OCI-LY1 (cell line): ENCODE results near the gene ATG4D.
A peak's percentile ranks its signal among the peaks of the same experiment; 100 is the strongest.

Experiments
- H2AFZ ChIP-seq: fragments of 200-600 bp; sonication (generic), shearing (Covaris generic); 2 replicates; pipeline ENCODE4 v1.6.0; 2014; ENCODE audit warnings: antibody characterized with exemption, mild to moderate bottlenecking, low read length
- H3F3A ChIP-seq: fragments of 200-600 bp; sonication (generic), shearing (Covaris generic); 2 replicates; pipeline ENCODE4 v1.6.0; 2014; ENCODE audit warnings: mild to moderate bottlenecking, antibody characterized with exemption, low read length, moderate library complexity; ENCODE audit not compliant: insufficient read depth
- H3K27ac ChIP-seq: fragments of 200-600 bp; sonication (generic); 2 replicates; pipeline ENCODE4 v1.5.1; 2014; ENCODE audit warnings: low read length, mixed run types, mild to moderate bottlenecking, low read depth; ENCODE audit not compliant: poor library complexity, severe bottlenecking
- H3K27me3 ChIP-seq: fragments of 200-600 bp; sonication (generic); 2 replicates; pipeline ENCODE4 v1.6.0; 2014; ENCODE audit warnings: antibody characterized with exemption, mild to moderate bottlenecking, low read length, moderate library complexity; ENCODE audit not compliant: insufficient read depth
- H3K36me3 ChIP-seq: fragments of 200-600 bp; sonication (generic); 2 replicates; pipeline ENCODE4 v1.6.1; 2014; ENCODE audit warnings: mild to moderate bottlenecking, antibody characterized with exemption, low read length, moderate library complexity, mixed read lengths; ENCODE audit not compliant: insufficient read depth
- H3K4me1 ChIP-seq: fragments of 200-600 bp; sonication (generic); 2 replicates; pipeline ENCODE4 v1.5.1; 2014; ENCODE audit warnings: mild to moderate bottlenecking, low read length, moderate library complexity; ENCODE audit not compliant: insufficient read depth, severe bottlenecking
- H3K4me2 ChIP-seq: fragments of 200-600 bp; sonication (generic), shearing (Covaris generic); 2 replicates; pipeline ENCODE4 v1.6.1; 2014; ENCODE audit warnings: low read length
- H3K4me3 ChIP-seq: fragments of 200-600 bp; sonication (generic); 2 replicates; pipeline ENCODE4 v1.5.1; 2014; ENCODE audit warnings: low read length, low read depth, mild to moderate bottlenecking, mixed read lengths; ENCODE audit not compliant: poor library complexity, severe bottlenecking
- H3K79me2 ChIP-seq: fragments of 200-600 bp; shearing (Covaris generic); 2 replicates; pipeline ENCODE4 v1.6.1; 2016; ENCODE audit warnings: mixed run types, low read length, mixed read lengths; ENCODE audit not compliant: insufficient read depth
- H3K9ac ChIP-seq: fragments of 200-600 bp; sonication (generic), shearing (Covaris generic); 2 replicates; pipeline ENCODE4 v1.6.1; 2014; ENCODE audit warnings: mild to moderate bottlenecking, low read length, mixed read lengths
- H3K9me2 ChIP-seq: fragments of 200-600 bp; sonication (generic), shearing (Covaris generic); 2 replicates; pipeline ENCODE4 v1.6.1; 2014; ENCODE audit warnings: low read depth, mild to moderate bottlenecking, low read length, mixed read lengths
- H3K9me3 ChIP-seq: fragments of 200-600 bp; shearing (Covaris generic); 2 replicates; pipeline ENCODE4 v1.6.1; 2014; ENCODE audit warnings: low read length, mixed read lengths
- H4K20me1 ChIP-seq: fragments of 200-600 bp; sonication (generic), shearing (Covaris generic); 2 replicates; pipeline ENCODE4 v1.6.0; 2016; ENCODE audit warnings: mild to moderate bottlenecking, low read length; ENCODE audit not compliant: insufficient read depth
- EZH2 ChIP-seq: fragments of 200-600 bp; sonication (generic), shearing (Covaris generic); IDR thresholded peaks from 2 replicates; pipeline ENCODE4 v1.8.0; 2017; ENCODE audit warnings: borderline replicate concordance, mixed run types, mild to moderate bottlenecking, antibody characterized with exemption, low read length, moderate library complexity, mixed read lengths
- TF ChIP-seq, protein P1 (sequence below): fragments of 200-600 bp; sonication (generic), shearing (Covaris generic); IDR thresholded peaks from 2 replicates; pipeline ENCODE4 v1.5.1; 2017; ENCODE audit warnings: mild to moderate bottlenecking, antibody characterized with exemption, low read length, moderate library complexity, mixed read lengths

ATG4D gene

GRCh38 chr19:10503002-10503789 lies 40.5 kb upstream of the ATG4D start, which contains the start of gene KEAP1:
Gene KEAP1, minus strand, starts transcription at chr19:10503356. Its CDS starts 3,323 bp downstream, at chr19:10500033.
- H3K27me3 ChIP-seq, result no peaks in the 10 kb centered on the region
- H4K20me1 ChIP-seq, result no peaks in the 10 kb centered on the region
- TF ChIP-seq EZH2, result no peak
- TF ChIP-seq, protein P1, sequence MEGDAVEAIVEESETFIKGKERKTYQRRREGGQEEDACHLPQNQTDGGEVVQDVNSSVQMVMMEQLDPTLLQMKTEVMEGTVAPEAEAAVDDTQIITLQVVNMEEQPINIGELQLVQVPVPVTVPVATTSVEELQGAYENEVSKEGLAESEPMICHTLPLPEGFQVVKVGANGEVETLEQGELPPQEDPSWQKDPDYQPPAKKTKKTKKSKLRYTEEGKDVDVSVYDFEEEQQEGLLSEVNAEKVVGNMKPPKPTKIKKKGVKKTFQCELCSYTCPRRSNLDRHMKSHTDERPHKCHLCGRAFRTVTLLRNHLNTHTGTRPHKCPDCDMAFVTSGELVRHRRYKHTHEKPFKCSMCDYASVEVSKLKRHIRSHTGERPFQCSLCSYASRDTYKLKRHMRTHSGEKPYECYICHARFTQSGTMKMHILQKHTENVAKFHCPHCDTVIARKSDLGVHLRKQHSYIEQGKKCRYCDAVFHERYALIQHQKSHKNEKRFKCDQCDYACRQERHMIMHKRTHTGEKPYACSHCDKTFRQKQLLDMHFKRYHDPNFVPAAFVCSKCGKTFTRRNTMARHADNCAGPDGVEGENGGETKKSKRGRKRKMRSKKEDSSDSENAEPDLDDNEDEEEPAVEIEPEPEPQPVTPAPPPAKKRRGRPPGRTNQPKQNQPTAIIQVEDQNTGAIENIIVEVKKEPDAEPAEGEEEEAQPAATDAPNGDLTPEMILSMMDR, result peak; percentile 11; the same call in 1 of the 2 replicates
- peak within 1 kb of the TSS; percentile 77 for H3K27ac ChIP-seq
- 0 out of 2 replicates have a peak within 1 kb of the TSS, but pooled peaks have one; percentile 6 for H2AFZ ChIP-seq
- H3K4me1 ChIP-seq, result peaks cover 21% of the 10 kb centered on the region
- peaks cover 25% of the 10 kb centered on the region for H3K36me3 ChIP-seq
- peaks cover 20% of the 10 kb centered on the region for H3K79me2 ChIP-seq
- H3K9me3 ChIP-seq, result no peaks in the 10 kb centered on the region
- peak within 1 kb of the TSS; percentile 98 for H3K9ac ChIP-seq
- peak within 1 kb of the TSS; percentile 89 for H3K4me3 ChIP-seq
- peak within 1 kb of the TSS; percentile 84 for H3K4me2 ChIP-seq
- no peaks in the 10 kb centered on the region for H3F3A ChIP-seq
- H3K9me2 ChIP-seq, result no peaks in the 10 kb centered on the region

GRCh38 chr19:10505583-10506229 lies 38.0 kb upstream of the ATG4D start:
- H3F3A ChIP-seq, result no peaks in the 10 kb centered on the region
- H3K27ac ChIP-seq, result no peak overlapping the region
- no peaks in the 10 kb centered on the region for H3K9me3 ChIP-seq
- TF ChIP-seq, protein P1, result peak; percentile 80
- no peak for TF ChIP-seq EZH2
- H3K27me3 ChIP-seq, result no peaks in the 10 kb centered on the region
- peaks cover 19% of the 10 kb centered on the region for H3K4me1 ChIP-seq
- 0 out of 2 replicates have a peak, but pooled peaks cover 3% of the 10 kb centered on the region for H3K36me3 ChIP-seq
- H2AFZ ChIP-seq, result no peak overlapping the region
- H4K20me1 ChIP-seq, result no peaks in the 10 kb centered on the region
- no peaks in the 10 kb centered on the region for H3K9me2 ChIP-seq
- H3K4me2 ChIP-seq, result no peak overlapping the region
- no peak overlapping the region for H3K4me3 ChIP-seq
- H3K9ac ChIP-seq, result no peak overlapping the region
- H3K79me2 ChIP-seq, result peaks cover 17% of the 10 kb centered on the region

GRCh38 chr19:10508036-10508435 lies 35.7 kb upstream of the ATG4D start:
- Histone ChIP-seq H2AFZ (no peak overlapping the region), H3K27ac (no peak overlapping the region), H4K20me1 (no peaks in the 10 kb centered on the region), H3K79me2 (no peaks in the 10 kb centered on the region), H3K4me3 (no peak overlapping the region), H3K9me2 (no peaks in the 10 kb centered on the region), H3K4me2 (no peak overlapping the region), H3K9ac (no peak overlapping the region), H3F3A (no peaks in the 10 kb centered on the region), H3K4me1 (peaks cover 8% of the 10 kb centered on the region), H3K27me3 (no peaks in the 10 kb centered on the region), H3K36me3 (no peaks in the 10 kb centered on the region), H3K9me3 (no peaks in the 10 kb centered on the region)
- TF ChIP-seq, protein P1, result no peak
- no peak for TF ChIP-seq EZH2
